Measurements from ENCODE around the gene ABCC1.

GRCh38 chr16:15924996-15925395 lies 24.4 kb upstream of the ABCC1 start:
- TF ChIP-seq CTCF (IDR thresholded peaks at IDR 0.05; ENCODE audit: borderline replicate concordance, extremely low read depth, low read length, poor library complexity, severe bottlenecking) (no peak), EZH2 (IDR thresholded peaks at IDR 0.05; ENCODE audit: borderline replicate concordance, low read depth, low read length, severe bottlenecking) (no peak)

Data from DND-41 (cell line).